ENCODE data around the gene XBP1. TPM values are rescaled to one million over a fixed set of nuclear protein-coding genes. Genes with fewer than 3 reads are reported as not detected.

Gene XBP1
- total and polyA plus RNA-seq, 2 of the 13 experiments (the other 11 are each of a cell fraction or from before 2014, with no cell fraction given), result 416 to 427 TPM

DNA sequence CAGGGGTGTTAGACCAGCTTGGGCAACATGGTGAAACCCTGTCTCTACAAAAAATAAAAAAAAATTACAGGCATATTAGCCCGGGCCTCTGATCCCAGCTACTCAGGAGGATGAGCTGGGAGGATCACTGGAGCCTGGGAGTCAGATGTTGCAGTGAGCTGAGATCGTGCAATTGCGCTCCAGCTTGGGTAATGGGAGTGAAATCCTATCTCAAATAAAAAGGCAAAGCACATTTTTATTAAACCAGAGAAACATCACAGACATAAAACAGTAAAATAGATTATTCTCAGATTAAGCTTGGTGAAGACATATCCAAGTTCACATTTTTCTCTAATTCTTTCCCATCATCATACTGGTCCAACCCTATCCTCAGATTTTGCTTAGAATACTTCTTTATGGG lies 30.1 kb upstream of the XBP1 start:
- POLR2A ChIA-PET, result interaction anchor here (0.9 to 4.2 kb wide), 5 partner anchors 11 to 47 kb away, joined by 4 to 75 read pairs (median 11); partner anchors contain the start of gene XBP1
- Histone ChIP-seq H3K9ac (ENCODE audit: insufficient read depth, low read depth, low read length) (no peak overlapping the region), H4K20me1 (ENCODE audit: insufficient read depth, low read length) (no peaks in the 10 kb centered on the region), H3K27ac (ENCODE audit: extremely low read length, insufficient read depth, low read length) (peak overlapping the region; percentile 69), H3K4me1 (ENCODE audit: insufficient read depth, low read length) (peaks cover 32% of the 10 kb centered on the region), H3K4me3 (replicated peaks in 1 of 3; ENCODE audit: insufficient read depth in 1 of 3, low read depth in 2 of 3, low read length in 3 of 3) (peak overlapping the region in 1 of 3 experiments; percentile 34; a peak in 2 of 6 replicates), H3K27me3 (ENCODE audit: control insufficient read depth in 1 of 2, insufficient read depth in 2 of 2, low read length in 2 of 2) (no peaks in the 10 kb centered on the region), H3K36me3 (replicated peaks in 1 of 2; ENCODE audit: control insufficient read depth in 1 of 2, insufficient read depth in 2 of 2, low read length in 2 of 2) (no peaks in the 10 kb centered on the region), H3K4me2 (ENCODE audit: low read depth, low read length) (peak overlapping the region; percentile 53), H2AFZ (ENCODE audit: low read length) (no peak overlapping the region), H3K79me2 (ENCODE audit: insufficient read depth, low read length) (no peaks in the 10 kb centered on the region), H3K9me3 (ENCODE audit: low read length) (no peaks in the 10 kb centered on the region)
- intact Hi-C loops (cut with micrococcal nuclease; ENCODE audit: unreplicated experiment), result no loop called here
- CTCF ChIA-PET (ENCODE audit: low intra/inter-chr PET ratio, low total read pairs), result interaction anchor here (1.1 to 1.9 kb wide), 2 partner anchors 40 to 230 kb away, joined by 3 to 11 read pairs; no protein-coding TSS in a partner anchor
- no peak for TF ChIP-seq ZNF790 (CRISPR knock-in tag; IDR thresholded peaks at IDR 0.05; ENCODE audit: borderline replicate concordance)
- TF ChIP-seq HOXD1 (CRISPR knock-in tag; IDR thresholded peaks at IDR 0.05), result no peak
- no peak for TF ChIP-seq U2AF2 (IDR thresholded peaks at IDR 0.05; ENCODE audit: low read depth, low read length)
- TF ChIP-seq RFXAP (CRISPR knock-in tag; IDR thresholded peaks at IDR 0.05; ENCODE audit: borderline replicate concordance), result no peak
- WGBS (ENCODE audit: low lambda C conversion rate), result 86% methylated on average over 3 of the region's 3 CpGs
- FAIRE-seq (no peak), ATAC-seq (no peak), DNase-seq (ENCODE audit: low spot score) (no peak)
- BruUV-seq (replicated peaks), result no TSS peak
- in situ Hi-C loops (cut with HindIII; ENCODE audit: extremely low pct_ligation_motif_present, low pct_unique_long_range_greater_than_20kb), result no loop called here

DNA sequence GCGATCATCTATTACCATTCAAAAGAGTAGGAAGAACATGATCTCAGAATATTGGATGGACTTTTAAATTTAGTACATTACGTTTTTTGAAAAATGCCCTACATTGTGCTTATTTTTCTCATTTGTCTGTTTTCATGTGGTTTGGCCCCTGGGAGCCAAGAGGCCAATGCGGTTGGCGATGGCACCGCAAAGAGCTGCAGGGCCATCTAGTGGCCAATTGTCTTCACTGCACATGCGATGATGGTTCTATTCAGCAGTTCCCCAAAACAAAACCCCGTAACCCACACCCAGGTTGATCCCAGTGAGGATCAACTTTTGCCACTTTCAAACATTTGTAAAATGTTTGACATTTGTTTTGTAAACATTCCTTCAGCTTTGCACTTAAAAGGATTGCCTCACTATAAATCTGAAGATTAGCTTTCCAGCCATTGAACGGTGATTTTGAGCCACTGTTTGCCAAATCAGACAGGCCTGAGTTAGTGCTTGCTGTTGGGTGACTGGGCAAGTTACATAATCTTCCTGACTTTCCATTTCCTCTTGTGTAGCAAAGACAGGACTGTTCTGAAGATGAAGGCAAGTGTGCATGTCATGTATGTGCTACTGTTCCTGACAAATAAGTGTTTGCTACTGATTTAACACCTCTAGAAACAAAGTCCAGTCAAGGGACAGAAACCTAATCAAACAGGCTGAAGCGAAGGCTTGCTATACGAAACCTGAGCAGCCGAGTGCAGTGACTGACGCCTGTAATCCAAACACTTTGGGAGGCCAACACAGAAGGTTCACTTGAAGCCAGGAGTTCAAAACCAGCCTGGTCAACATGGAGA lies 29.2 kb upstream of the XBP1 start:
- FAIRE-seq, result peak; percentile 97
- Histone ChIP-seq H3K27ac (ENCODE audit: extremely low read length, insufficient read depth, low read length) (peak overlapping the region; percentile 69), H3K4me1 (ENCODE audit: insufficient read depth, low read length) (peaks cover 41% of the 10 kb centered on the region), H4K20me1 (ENCODE audit: insufficient read depth, low read length) (no peaks in the 10 kb centered on the region), H3K4me2 (ENCODE audit: low read depth, low read length) (peak overlapping the region; percentile 53), H3K9me3 (ENCODE audit: low read length) (no peaks in the 10 kb centered on the region), H3K27me3 (ENCODE audit: control insufficient read depth in 1 of 2, insufficient read depth in 2 of 2, low read length in 2 of 2) (no peaks in the 10 kb centered on the region), H3K9ac (ENCODE audit: insufficient read depth, low read depth, low read length) (0 out of 2 replicates have a peak overlapping the region, but pooled peaks have one; percentile 38), H3K4me3 (replicated peaks in 1 of 3; ENCODE audit: insufficient read depth in 1 of 3, low read depth in 2 of 3, low read length in 3 of 3) (peak overlapping the region in 2 of 3 experiments; percentile 22 to 34; a peak in 3 of 6 replicates), H2AFZ (ENCODE audit: low read length) (peak overlapping the region; percentile 7), H3K79me2 (ENCODE audit: insufficient read depth, low read length) (no peaks in the 10 kb centered on the region), H3K36me3 (replicated peaks in 1 of 2; ENCODE audit: control insufficient read depth in 1 of 2, insufficient read depth in 2 of 2, low read length in 2 of 2) (no peaks in the 10 kb centered on the region)
- ChIA-PET POLR2A (interaction anchor here (0.9 to 4.2 kb wide), 10 partner anchors 10 to 84 kb away, joined by 3 to 75 read pairs (median 10); partner anchors contain the start of gene XBP1), CTCF (ENCODE audit: low intra/inter-chr PET ratio, low total read pairs) (interaction anchor here (1.1 to 1.9 kb wide), 7 partner anchors 16 to 229 kb away, joined by 3 to 12 read pairs (median 5); no protein-coding TSS in a partner anchor)
- intact Hi-C loops (cut with micrococcal nuclease; ENCODE audit: unreplicated experiment) (loop anchor here (1.0 to 5.0 kb wide), 3 partner anchors 27 to 229 kb away; no protein-coding TSS in a partner anchor), in situ Hi-C loops (cut with HindIII; ENCODE audit: extremely low pct_ligation_motif_present, low pct_unique_long_range_greater_than_20kb) (loop anchor here (5.0 to 10.0 kb wide), 2 partner anchors 37 to 225 kb away; no protein-coding TSS in a partner anchor)
- ATAC-seq, result peak; percentile 89
- no TSS peak for BruUV-seq (replicated peaks)
- DNase-seq (ENCODE audit: low spot score), result peak; percentile 92
- WGBS (ENCODE audit: low lambda C conversion rate), result 8% methylated on average over 12 of the region's 12 CpGs
- TF ChIP-seq ZNF143 (CRISPR knock-in tag; IDR thresholded peaks at IDR 0.05), result no peak
- TF ChIP-seq, protein P1, sequence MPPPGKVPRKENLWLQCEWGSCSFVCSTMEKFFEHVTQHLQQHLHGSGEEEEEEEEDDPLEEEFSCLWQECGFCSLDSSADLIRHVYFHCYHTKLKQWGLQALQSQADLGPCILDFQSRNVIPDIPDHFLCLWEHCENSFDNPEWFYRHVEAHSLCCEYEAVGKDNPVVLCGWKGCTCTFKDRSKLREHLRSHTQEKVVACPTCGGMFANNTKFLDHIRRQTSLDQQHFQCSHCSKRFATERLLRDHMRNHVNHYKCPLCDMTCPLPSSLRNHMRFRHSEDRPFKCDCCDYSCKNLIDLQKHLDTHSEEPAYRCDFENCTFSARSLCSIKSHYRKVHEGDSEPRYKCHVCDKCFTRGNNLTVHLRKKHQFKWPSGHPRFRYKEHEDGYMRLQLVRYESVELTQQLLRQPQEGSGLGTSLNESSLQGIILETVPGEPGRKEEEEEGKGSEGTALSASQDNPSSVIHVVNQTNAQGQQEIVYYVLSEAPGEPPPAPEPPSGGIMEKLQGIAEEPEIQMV (CRISPR knock-in tag; IDR thresholded peaks at IDR 0.05; ENCODE audit: low read depth), result 0 out of 2 replicates have a peak, but pooled peaks have one; percentile 36
- no peak; the same call in 1 of the 2 replicates for TF ChIP-seq ZNF746 (CRISPR knock-in tag; IDR thresholded peaks at IDR 0.05)
- TF ChIP-seq ZNF484 (CRISPR knock-in tag; IDR thresholded peaks at IDR 0.05; ENCODE audit: borderline replicate concordance, low read depth), result no peak
- TF ChIP-seq SP1 (IDR thresholded peaks at IDR 0.05), result no peak
- 0 out of 2 replicates have a peak, but pooled peaks have one; percentile 2 for TF ChIP-seq SP1 (CRISPR knock-in tag; IDR thresholded peaks at IDR 0.05)
- TF ChIP-seq RELA (CRISPR knock-in tag; IDR thresholded peaks at IDR 0.05), result no peak
- TF ChIP-seq NFRKB (IDR thresholded peaks at IDR 0.05), result no peak
- TF ChIP-seq ZNF468 (CRISPR knock-in tag; IDR thresholded peaks at IDR 0.05), result no peak
- TF ChIP-seq HNRNPH1 (optimal IDR thresholded peaks at IDR 0.05; ENCODE audit: low read depth, low read length), result no peak
- peak; percentile 94 for TF ChIP-seq ZMYM2 (CRISPR knock-in tag; IDR thresholded peaks at IDR 0.05)
- TF ChIP-seq ZNF230 (CRISPR knock-in tag; IDR thresholded peaks at IDR 0.05), result no peak

All from HepG2 (cell line).